Activated T-helper 9 cell treated with anti-CD3 and anti-CD28 coated beads, Interleukin-2, amount 50 U/mL, for 16 hours (primary cell): ENCODE measurements around the gene OR8B4.
"Not testable (repeated sequence)": the region's sequence is repeated elsewhere in the genome, so short reads cannot be mapped to it uniquely, and the experiment has no call there.

Experiments
- DNase-seq: peaks from one replicate; pipeline ENCODE4 v3.0.0-alpha.2; 2020; ENCODE audit warnings: low read depth

The OR8B4 gene, protein sequence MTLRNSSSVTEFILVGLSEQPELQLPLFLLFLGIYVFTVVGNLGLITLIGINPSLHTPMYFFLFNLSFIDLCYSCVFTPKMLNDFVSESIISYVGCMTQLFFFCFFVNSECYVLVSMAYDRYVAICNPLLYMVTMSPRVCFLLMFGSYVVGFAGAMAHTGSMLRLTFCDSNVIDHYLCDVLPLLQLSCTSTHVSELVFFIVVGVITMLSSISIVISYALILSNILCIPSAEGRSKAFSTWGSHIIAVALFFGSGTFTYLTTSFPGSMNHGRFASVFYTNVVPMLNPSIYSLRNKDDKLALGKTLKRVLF

DNA sequence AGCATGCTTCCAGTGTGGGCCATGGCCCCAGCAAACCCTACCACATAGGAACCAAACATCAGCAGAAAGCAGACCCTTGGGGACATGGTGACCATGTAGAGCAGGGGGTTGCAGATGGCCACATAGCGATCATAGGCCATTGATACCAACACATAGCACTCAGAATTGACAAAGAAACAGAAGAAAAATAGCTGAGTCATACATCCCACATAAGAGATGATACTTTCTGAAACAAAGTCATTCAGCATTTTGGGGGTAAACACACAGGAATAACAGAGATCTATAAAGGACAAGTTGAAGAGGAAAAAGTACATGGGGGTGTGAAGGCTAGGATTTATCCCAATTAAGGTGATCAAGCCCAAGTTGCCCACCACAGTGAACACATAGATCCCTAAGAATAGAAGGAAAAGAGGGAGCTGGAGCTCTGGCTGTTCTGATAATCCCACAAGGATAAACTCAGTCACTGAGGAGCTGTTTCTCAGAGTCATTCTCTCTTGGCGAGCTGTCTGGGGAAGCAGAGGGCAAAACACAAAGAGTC lies at the start of gene OR8B4:
OR8B4 (minus strand) TSS at position 488 of the 538 bp plus-strand sequence; CDS start at position 488, 0 bp downstream.
- no peak for DNase-seq

DNA sequence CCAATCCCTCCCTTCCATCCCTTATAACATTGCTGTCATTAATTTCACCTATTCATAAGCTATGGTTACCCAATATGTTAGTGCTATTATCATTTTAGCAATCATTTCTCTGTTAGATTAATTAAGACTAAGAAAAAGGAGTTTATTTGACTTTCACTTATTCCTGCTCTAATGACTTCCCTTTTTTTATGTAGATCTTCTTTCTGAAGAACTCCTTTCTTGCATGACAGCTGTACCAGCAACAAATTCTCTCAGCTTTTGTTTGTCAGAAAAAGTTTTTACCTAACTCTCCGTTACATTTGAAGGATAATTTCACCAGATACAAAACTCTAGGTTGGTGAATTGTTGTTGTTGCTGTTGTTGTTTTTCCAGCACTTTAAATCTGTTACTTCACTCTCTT lies 49.4 kb upstream of the OR8B4 start:
- no peak for DNase-seq

DNA sequence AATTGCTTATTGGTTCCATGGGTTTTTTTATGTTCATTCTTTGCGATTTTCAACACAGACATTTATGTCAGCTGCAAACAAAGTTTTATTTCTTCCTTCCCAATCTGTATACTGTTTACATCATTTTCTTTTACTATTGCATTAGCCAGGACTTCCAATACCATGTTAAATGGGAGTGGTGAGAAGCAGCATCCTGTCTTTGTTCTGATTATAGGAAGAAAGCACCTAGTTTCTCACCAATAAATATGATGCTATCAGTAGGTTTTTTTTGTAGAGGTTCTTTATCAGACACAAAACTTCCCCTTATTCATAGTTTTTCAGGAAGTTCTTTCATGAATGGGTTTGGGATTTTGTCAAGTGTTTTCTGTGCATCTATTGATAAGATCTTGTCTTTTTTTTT lies 48.8 kb upstream of the OR8B4 start:
- no peak for DNase-seq

DNA sequence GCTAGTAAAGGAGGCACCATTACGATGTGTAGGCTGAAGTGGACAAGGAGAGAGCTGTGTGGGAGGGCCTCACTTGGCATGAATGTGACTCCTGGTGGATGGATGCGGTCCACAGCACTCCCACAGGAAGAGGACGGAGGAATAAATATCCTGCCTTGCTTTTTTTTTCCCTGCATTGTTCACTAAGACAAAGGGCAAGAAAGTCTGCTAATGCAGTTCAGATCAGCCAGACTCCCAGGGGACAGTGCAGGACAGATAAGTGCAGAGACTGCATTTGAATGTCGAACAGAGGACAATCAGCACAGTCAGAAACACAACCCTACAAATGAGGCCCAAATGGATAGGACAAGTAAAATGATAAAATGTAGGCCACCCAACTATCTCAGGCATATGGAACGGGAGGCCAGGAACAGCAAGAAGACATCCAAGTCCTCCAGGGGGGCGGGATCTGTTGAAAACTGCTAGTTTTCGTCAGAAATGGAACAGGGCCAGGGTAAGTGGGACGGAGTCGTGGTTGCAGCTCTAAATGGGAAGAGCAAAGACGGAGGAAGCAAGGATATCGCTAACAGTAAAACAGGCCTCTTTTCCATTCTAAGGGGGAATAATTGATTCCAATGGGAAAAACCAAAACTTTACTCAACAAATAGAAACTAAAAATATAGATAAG lies 46.0 kb upstream of the OR8B4 start:
- DNase-seq: no peak

DNA sequence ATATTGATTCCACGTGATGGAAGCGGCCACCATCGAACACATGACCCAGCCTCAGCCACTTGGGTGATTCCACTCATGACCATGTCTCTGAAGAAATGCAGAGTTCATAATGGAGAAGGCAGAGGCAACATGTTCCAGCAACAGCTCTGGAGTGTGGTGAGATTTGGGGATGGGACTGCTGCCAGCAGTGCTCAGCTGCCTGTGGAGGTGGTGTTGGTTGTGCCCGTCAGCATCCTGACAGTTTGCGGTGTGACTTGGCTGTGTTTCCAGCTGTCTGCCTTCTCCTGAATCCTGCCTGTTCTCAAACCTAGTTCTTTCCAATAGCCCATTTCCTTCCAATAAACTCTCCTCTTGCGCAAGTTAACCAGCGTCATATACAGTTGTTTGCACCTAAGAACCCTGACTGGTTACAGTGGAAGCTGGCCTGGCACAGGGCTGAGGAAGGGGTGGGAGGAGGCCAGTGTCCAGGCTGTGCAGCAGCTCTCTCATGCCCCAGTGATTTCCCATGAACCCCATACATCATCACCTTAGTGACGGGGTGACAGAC lies 42.8 kb upstream of the OR8B4 start:
- DNase-seq: no peak

DNA sequence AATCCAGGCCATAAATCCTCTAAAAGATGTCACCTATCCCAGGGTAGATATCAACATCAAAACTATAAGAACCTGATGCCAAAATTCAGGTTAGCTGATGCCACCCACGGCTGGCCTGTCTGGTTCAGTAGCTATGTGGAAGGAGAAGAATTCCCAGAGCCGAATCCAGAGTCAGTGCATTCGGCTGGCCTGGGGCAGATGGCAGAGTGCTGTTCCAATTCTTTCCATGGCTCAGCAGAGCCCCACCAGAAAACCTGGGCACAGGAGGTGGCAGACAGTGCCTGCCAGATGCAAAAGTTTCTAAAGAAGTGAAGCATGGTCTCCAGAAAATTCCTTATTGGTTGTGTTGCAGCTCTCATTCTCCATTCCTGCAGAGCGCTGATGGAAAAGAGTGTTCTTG lies 40.7 kb upstream of the OR8B4 start:
- DNase-seq: no peak

DNA sequence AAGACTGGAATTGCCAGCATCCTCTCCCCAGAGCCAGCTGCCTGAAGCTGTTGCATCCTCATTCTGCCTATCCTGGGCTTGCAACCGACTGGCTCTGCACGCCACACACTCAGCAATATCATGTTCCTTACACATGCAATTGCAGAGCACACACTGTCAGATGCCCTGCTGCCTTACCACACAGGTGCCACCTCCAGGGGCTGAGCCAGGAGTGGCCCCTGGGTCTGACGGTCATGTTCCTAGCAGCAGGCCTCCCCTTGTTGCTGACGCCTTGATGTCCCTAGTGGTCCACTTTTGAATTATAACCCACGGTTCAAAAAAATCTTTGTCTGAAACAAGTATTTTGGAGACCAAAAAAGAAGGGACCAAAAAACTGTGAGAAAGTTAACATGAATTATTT lies 39.3 kb upstream of the OR8B4 start:
- no peak for DNase-seq

DNA sequence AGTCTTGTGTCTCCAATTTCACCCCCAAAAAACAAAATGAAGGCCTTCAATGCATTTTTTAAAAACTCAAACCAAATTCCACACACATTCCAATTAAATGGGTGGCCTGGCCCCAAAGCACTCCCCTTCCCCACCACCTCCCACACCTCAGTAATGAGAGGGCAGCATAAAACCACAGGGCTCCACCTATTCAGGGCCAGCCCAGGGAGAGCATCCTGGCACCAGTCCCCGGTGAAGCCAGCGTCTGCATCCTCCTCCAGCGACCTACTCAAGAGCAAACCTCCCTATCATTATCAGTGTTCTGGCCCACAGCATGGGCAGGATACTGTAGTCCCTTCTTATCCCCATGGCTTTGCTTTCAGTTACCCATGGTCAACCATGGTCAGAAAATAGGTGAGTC lies 38.7 kb upstream of the OR8B4 start:
- no peak for DNase-seq

DNA sequence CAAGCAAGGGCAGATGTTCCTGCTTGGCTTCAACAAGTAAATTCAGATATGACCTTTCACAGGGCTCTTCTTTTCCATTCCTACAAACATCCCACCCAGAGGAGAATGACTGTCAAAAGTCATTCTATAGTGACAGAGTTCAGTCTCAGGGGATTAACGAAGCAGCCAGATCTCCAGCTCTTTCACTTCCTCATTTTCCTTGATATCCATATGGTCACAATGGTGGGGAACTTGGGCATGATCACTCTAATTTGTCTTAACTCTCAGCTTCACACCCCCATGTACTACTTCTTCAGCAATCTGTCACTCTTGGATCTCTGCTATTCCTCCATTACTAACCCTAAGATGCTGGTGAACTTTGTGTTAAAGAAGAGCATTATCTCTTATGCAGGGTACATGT lies 35.8 kb upstream of the OR8B4 start:
- DNase-seq: no peak

DNA sequence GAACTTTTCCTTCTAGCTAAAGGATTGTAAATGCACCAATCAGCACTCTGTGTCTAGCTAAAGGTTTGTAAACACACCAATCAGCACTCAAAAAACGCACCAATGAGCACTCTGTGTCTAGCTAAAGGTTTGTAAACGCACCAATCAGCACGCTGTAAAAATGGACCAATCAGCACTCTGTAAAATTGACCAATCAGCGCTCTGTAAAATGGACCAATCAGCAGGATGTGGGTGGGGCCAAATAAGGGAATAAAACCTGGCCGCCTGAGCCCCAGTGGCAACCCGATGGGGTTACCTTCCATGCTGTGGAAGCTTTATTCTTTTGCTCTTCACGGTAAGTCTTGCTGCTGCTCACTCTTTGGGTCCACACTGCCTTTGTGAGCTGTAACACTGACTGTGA lies 34.7 kb upstream of the OR8B4 start:
- DNase-seq: not testable (repeated sequence)

DNA sequence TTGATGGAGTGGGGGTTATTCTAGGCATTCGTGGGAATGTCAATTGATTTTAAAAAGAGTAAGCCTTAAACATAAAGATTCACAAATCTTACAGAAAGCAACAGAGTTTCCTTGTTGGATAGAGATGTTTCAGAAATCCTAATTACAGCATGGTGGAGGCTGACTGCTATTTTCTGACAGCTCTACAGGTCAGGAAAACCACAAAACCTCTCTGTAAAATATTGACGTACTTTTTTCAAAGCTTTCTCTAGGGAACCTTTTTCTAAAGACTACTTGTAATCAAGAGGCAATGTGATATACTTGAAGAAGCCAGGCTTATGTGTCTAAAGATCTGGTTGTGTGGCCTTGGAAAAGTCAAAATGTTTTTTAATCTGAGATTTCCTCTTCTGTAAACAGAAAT lies 29.9 kb upstream of the OR8B4 start:
- no peak for DNase-seq

DNA sequence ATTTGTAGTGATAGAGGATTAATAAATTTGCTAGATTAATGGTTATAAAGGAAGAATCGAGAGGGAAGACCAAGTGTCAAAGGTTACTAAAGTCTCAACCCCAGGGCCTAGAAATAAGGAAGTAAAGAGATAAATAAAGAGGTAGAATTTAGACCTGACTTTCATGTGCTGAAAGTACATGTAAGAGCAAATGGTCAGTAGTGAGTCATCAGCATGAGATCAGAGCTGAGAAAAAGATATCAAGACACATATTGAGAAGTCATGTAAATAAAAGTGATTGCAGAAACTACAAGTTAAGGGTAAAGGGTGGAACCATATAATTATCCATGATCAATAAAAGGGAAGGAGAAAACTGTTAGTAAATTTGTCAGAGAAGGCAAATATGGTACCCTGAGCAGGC lies 22.2 kb upstream of the OR8B4 start:
- no peak for DNase-seq

DNA sequence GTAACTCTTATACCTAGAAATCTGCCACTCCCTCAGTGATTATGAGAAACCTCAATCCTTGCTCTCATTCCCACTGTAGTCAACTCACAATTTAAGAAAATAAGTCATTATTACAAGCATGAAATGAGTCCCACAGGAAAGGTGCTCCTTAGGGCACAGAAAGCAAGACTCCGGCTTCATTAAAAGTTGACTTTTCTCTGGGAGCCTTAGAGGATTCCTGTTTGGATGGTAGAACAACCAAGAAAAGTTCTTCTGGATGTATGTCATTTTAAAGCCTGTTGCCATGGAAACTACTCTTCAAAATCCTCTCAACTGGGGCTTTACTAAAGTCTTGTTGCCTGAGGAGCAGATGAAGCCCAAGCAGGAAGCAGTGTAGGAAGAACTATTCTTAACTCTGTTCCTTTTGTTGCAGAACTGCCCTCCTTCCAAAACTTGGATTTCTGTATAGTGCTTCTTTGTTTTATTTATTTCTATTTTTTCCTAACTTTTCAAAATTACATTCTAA lies 21.0 kb upstream of the OR8B4 start, which contains the start of gene OR8B8:
OR8B8 (minus strand) TSS at position 51 of the 505 bp plus-strand sequence. CDS start 4,611 bp downstream, outside the sequence.
- DNase-seq: no peak

DNA sequence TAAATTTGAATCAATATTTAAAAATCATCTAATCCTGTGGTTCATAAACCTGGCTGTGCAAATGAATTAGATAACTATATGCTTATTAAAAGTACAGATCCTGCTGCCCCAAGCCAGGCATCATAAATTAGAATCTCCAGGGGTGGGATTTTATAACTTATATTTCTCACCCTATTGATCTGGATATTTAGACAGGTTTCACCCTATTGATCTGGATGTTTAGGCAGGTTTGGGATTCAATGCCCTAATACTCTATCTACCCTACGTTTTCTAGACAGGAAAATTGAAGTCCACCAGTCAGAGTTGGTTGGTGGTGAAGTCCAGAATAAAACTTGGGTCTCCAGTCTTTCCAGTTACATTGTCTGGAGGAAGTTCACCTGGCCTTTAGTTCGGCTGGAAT lies 18.2 kb upstream of the OR8B4 start:
- no peak for DNase-seq

DNA sequence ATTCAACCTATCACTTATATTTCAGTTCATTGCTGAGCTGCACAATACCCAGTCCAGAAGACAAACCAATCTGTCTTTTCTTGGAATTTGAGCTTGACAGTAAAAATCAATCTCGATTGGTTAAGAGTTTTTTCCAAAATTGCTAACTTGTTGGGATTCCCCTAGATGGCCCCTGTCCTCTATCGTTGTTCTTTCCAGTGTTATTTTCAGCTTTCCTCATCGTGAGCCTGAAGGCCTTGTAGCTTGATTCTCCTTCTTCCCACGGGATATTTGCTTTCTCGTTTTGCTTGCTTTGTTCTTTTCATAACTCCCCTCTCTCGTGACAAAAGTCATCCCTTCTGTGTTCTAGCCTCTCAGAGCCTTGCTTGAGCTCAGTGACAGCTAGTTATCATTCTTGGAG lies 17.8 kb upstream of the OR8B4 start:
- DNase-seq: no peak

DNA sequence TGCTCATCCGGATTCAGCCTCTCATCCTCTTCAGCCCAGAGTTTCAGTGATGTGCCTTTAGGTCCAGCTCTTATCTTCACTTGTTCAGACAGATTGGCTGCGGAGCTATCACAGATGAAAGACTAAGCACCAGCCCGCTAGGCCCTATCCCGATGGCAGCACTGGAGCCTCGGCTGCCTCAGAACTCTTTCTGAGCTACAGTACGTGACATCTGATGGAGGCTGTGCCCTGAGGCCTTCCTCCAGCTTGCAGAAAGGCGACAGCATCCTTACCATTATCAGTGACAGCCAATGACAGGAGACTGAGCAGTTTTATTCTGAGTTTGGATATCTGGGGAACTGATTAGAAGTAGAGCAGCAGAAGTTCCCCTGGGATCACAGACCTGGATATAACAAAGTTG lies 16.8 kb upstream of the OR8B4 start:
- no peak for DNase-seq

DNA sequence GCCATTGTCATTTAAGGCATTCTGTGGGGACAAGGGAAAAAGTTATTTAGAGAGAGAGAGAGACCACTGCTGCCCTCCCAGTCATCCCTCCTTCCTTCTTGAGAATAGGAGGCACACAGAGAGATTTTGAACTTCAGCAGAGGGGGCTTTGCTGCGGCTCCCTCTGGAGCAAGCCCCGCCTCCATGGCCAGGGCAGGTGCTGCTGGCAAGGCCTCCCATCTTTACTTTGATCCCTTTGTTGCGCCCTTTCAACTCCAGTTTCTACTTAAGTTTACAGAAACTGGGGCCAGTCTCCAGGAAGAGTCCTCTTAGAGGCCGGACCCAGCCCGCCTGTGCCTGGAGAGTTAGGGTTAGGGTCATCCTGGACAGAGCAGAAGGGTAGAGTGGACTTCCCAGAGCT lies 16.4 kb upstream of the OR8B4 start:
- DNase-seq: no peak

DNA sequence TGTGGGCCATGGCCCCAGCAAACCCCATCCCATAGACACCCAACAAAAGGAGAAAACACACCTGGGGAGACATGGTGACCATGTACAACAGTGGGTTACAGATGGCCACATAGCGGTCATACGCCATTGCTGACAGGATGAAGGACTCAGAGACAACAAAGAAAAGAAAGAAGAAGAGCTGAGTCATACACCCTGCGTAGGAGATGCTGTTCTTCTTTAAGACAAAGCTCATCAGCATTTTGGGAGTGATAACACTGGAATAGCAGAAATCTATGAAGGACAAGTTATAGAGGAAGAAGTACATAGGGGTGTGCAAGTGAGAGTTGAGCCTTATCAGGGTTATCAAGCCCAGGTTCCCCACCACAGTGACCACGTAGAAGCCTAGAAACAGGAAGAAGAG lies 15.9 kb upstream of the OR8B4 start:
- no peak for DNase-seq

DNA sequence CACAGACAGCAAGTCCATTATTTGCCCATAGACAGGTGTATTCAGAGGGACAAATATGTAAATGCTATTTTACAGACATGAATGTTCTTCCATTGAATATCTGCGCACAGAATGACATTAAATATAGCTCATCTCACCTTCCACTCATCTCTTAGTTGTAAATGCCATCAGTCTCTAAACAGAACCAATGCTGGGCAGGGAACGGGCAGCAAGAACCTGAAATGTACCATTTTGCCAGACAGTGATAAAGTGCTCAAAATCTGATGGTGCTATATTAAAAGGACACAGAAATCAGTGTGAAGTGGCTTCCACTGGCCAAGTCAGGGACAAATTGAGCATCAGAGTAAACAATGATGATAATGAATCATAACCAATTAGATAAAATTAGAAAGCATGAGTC lies 10.0 kb upstream of the OR8B4 start:
- no peak for DNase-seq

DNA sequence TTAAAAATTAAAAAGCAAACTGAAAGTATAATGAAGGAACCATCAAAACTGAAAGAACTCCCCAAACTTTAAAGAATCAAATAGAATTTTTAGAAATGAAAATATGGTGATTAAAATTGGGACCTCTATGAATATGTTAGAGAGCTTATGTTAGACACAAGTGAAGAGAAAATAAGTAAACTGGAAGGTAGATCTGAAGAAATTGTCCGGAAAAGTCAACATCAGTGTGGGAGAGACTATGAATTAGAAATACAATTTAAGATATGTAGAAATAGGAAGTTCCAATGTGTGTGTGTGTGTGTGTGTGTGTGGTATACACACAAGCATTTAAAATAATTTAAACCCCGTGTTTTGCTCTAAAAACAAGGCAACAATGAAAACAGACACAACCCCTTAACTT lies 4.9 kb upstream of the OR8B4 start:
- no peak for DNase-seq

DNA sequence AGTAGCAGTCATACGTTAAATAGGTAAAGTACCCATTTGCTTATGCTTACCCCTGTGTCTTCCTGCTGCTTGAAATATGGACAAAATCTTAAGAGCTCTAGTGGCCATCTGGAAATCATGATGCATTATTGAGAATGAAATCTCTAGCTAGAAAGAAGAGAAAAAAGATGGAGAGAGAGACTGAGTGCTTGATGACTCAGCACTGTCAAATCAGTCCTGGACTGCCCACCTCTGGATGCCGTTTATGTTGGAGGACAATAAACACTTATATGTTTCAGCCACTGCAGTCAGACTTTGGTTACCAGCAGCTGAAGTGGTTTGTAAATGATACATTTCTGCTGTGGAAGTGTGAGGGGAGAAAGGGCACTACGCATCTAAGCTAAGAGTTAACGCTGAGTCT lies 3.6 kb downstream of the OR8B4 start:
- DNase-seq: no peak

DNA sequence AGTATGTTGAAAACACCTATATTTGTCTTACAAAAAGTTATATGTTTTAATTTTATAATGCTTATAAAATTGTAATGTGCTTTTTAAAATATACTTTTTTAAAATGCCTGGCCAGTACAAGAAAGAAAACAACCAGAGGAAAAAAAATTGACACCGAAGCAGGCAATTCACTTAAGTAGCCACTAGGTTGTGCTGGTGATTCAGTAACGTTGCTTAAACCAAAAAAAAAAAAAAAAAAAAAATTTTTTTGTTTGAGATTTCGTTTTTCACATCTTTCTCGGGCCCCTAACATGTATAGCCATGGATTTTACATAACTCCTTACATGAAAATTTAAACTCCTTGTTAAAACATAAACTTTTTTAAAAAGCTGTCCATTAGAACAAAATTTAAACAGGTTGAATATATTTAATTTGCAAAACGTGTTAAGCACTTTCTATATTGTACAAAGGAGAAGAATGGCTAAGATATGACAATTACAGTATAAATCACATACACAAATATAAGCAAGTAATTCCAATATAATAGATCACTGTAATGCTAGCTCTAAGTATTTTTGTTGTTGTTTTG lies 9.2 kb downstream of the OR8B4 start:
- DNase-seq: no peak

DNA sequence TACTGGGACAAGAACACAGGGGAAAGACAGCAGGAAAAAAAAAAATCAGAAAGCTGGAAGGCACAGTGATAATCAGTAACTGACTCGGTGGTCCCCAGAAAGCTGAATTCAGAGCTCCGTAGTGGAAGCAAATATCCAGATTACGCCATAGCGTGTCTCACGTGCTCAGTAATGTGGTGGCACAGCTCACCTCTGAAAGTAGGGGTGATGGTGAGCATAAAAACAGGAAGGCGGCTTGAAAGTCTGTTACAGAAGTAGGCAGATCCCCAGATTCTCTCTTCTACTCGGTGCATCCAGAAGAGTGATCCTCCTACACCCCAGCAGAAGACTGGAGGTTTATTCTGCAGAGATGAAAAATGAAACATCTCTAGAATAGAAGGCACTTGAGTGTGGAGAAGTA lies 14.8 kb downstream of the OR8B4 start:
- DNase-seq: no peak
